Stimulated activated naive B cell treated with anti-CD40 and anti-IgM and Interleukin-4, amounts not matched to agents 10 μg/mL and 1 μg/mL and 100 μg/mL, for 72 hours (primary cell): Measurements from ENCODE around the gene TBR1.

ENCODE experiments used
- ATAC-seq, 2 donors: fragments of 150-1000 bp; cut with Tn5 transposase; replicated peaks; 2 replicates each; pipeline ENCODE4 v1.10.0; 2021; ENCODE audit warnings: moderate library complexity in 1 of 2
- DNase-seq: peaks from one replicate; pipeline ENCODE4 v3.0.0; 2021
- H3K27ac Mint-ChIP-seq: one replicate; pipeline ENCODE4 v1.8.0; 2022; ENCODE audit warnings: mild to moderate bottlenecking, mixed read lengths
- H3K27me3 Mint-ChIP-seq, 2 donors: one replicate each; pipeline ENCODE4 v1.8.0; 2022; ENCODE audit warnings: mixed read lengths in 2 of 2
- H3K36me3 Mint-ChIP-seq, 2 donors: one replicate each; pipeline ENCODE4 v1.8.0; 2022; ENCODE audit warnings: mixed read lengths in 2 of 2, mild to moderate bottlenecking in 1 of 2
- H3K4me1 Mint-ChIP-seq, 2 donors: one replicate each; pipeline ENCODE4 v1.8.0; 2022; ENCODE audit warnings: mixed read lengths in 2 of 2, mild to moderate bottlenecking in 1 of 2
- H3K4me3 Mint-ChIP-seq, 2 donors: one replicate each; pipeline ENCODE4 v1.8.0; 2022; ENCODE audit warnings: mild to moderate bottlenecking in 2 of 2, mixed read lengths in 2 of 2, moderate library complexity in 1 of 2
- H3K9me3 Mint-ChIP-seq, 2 donors: one replicate each; pipeline ENCODE4 v1.8.0; 2022; ENCODE audit warnings: mixed read lengths in 2 of 2, mild to moderate bottlenecking in 1 of 2

Gene TBR1

GRCh38 chr2:161427664-161428587, 11.8 kb downstream of the TBR1 start:
- DNase-seq (no peak), ATAC-seq (no peak)
- H3K27me3 Mint-ChIP-seq: peaks cover 56 to 64% of the 10 kb centered on the region in 2 donors
- H3K4me3 Mint-ChIP-seq: peak overlapping the region; percentile 56 to 69
- H3K4me1 Mint-ChIP-seq: peaks cover 13 to 25% of the 10 kb centered on the region in 2 donors
- peaks cover 0 to 4% of the 10 kb centered on the region in 2 donors for H3K36me3 Mint-ChIP-seq
- peak overlapping the region; percentile 87 for H3K27ac Mint-ChIP-seq
- H3K9me3 Mint-ChIP-seq: no peaks in the 10 kb centered on the region

- no peaks in the 10 kb centered on the region for H3K36me3 Mint-ChIP-seq
- DNase-seq (no peak), ATAC-seq (no peak)
- H3K27ac Mint-ChIP-seq: no peak overlapping the region
- H3K4me3 Mint-ChIP-seq: no peak overlapping the region
- peaks cover 2% of the 10 kb centered on the region in 2 donors for H3K9me3 Mint-ChIP-seq
- H3K27me3 Mint-ChIP-seq: peaks cover 49 to 64% of the 10 kb centered on the region in 2 donors
- peaks cover 5 to 13% of the 10 kb centered on the region in 2 donors for H3K4me1 Mint-ChIP-seq
Measured at GRCh38 chr2:161430386-161430785, 14.3 kb downstream of the TBR1 start.

- ATAC-seq (no peak), DNase-seq (no peak)
- H3K9me3 Mint-ChIP-seq: peaks cover 3 to 5% of the 10 kb centered on the region in 2 donors
- H3K27ac Mint-ChIP-seq: no peak overlapping the region
- H3K4me3 Mint-ChIP-seq: no peak overlapping the region
- H3K27me3 Mint-ChIP-seq: peaks cover 39 to 54% of the 10 kb centered on the region in 2 donors
- peaks cover 4 to 7% of the 10 kb centered on the region in 2 donors for H3K4me1 Mint-ChIP-seq
- H3K36me3 Mint-ChIP-seq: no peaks in the 10 kb centered on the region
Measured at GRCh38 chr2:161432107-161432506, 16.0 kb downstream of the TBR1 start.

GRCh38 chr2:161434118-161434517, 18.0 kb downstream of the TBR1 start:
- peaks cover 3 to 5% of the 10 kb centered on the region in 2 donors for H3K9me3 Mint-ChIP-seq
- H3K27me3 Mint-ChIP-seq: peaks cover 27 to 47% of the 10 kb centered on the region in 2 donors
- H3K4me1 Mint-ChIP-seq: no peaks in the 10 kb centered on the region
- H3K27ac Mint-ChIP-seq: no peak overlapping the region
- DNase-seq (no peak), ATAC-seq (no peak)
- no peak overlapping the region for H3K4me3 Mint-ChIP-seq
- H3K36me3 Mint-ChIP-seq: no peaks in the 10 kb centered on the region

- Mint-ChIP-seq H3K4me1 (no peaks in the 10 kb centered on the region), H3K27me3 (peaks cover 25 to 40% of the 10 kb centered on the region in 2 donors), H3K27ac (no peak overlapping the region), H3K9me3 (peaks cover 3 to 5% of the 10 kb centered on the region in 2 donors), H3K4me3 (no peak overlapping the region), H3K36me3 (no peaks in the 10 kb centered on the region)
- ATAC-seq (no peak), DNase-seq (no peak)
Measured at GRCh38 chr2:161436411-161436810, 20.3 kb downstream of the TBR1 start.

- ATAC-seq (no peak), DNase-seq (no peak)
- Mint-ChIP-seq H3K4me1 (no peaks in the 10 kb centered on the region), H3K27me3 (peaks cover 16 to 36% of the 10 kb centered on the region in 2 donors), H3K27ac (no peak overlapping the region), H3K9me3 (peaks cover 3 to 5% of the 10 kb centered on the region in 2 donors), H3K4me3 (no peak overlapping the region), H3K36me3 (no peaks in the 10 kb centered on the region)
Measured at GRCh38 chr2:161438598-161438997, 22.5 kb downstream of the TBR1 start.

GRCh38 chr2:161445097-161445496, 29.0 kb downstream of the TBR1 start:
- no peaks in the 10 kb centered on the region for H3K9me3 Mint-ChIP-seq

GRCh38 chr2:161448431-161448830, 32.3 kb downstream of the TBR1 start:
- H3K4me1 Mint-ChIP-seq: no peaks in the 10 kb centered on the region
- DNase-seq (no peak), ATAC-seq (no peak)
- no peaks in the 10 kb centered on the region for H3K36me3 Mint-ChIP-seq
- no peak overlapping the region for H3K4me3 Mint-ChIP-seq
- H3K27ac Mint-ChIP-seq: no peak overlapping the region
- peaks cover 11 to 20% of the 10 kb centered on the region in 2 donors for H3K27me3 Mint-ChIP-seq
- no peaks in the 10 kb centered on the region for H3K9me3 Mint-ChIP-seq

More at GRCh38 chr2:161445097-161445496, 29.0 kb downstream of the TBR1 start:
- no peaks in the 10 kb centered on the region for H3K4me1 Mint-ChIP-seq
- H3K4me3 Mint-ChIP-seq: no peak overlapping the region
- H3K27ac Mint-ChIP-seq: no peak overlapping the region
- DNase-seq (no peak), ATAC-seq (no peak)
- no peaks in the 10 kb centered on the region for H3K36me3 Mint-ChIP-seq
- H3K27me3 Mint-ChIP-seq: peaks cover 7 to 26% of the 10 kb centered on the region in 2 donors

GRCh38 chr2:161471631-161472030, 55.5 kb downstream of the TBR1 start:
- H3K9me3 Mint-ChIP-seq: peaks cover 0 to 1% of the 10 kb centered on the region in 2 donors
- no peak overlapping the region for H3K27ac Mint-ChIP-seq
- no peak for ATAC-seq
- no peak overlapping the region for H3K4me3 Mint-ChIP-seq
- peaks cover 9% of the 10 kb centered on the region in 2 donors for H3K27me3 Mint-ChIP-seq
- H3K4me1 Mint-ChIP-seq: no peaks in the 10 kb centered on the region
- DNase-seq: no peak
- H3K36me3 Mint-ChIP-seq: no peaks in the 10 kb centered on the region

- peaks cover 4% of the 10 kb centered on the region in 2 donors for H3K9me3 Mint-ChIP-seq
- no peaks in the 10 kb centered on the region for H3K4me1 Mint-ChIP-seq
- H3K27me3 Mint-ChIP-seq: peaks cover 5 to 14% of the 10 kb centered on the region in 2 donors
- no peak overlapping the region for H3K27ac Mint-ChIP-seq
- H3K36me3 Mint-ChIP-seq: no peaks in the 10 kb centered on the region
- ATAC-seq: no peak
- DNase-seq: no peak
- no peak overlapping the region for H3K4me3 Mint-ChIP-seq
Measured at GRCh38 chr2:161474920-161475319, 58.8 kb downstream of the TBR1 start.
